K562 (cell line): Measurements from ENCODE around the gene SLX4IP. TPM values are rescaled to one million over a fixed set of nuclear protein-coding genes. Genes with fewer than 3 reads are reported as not detected.
A peak's percentile ranks its signal among the peaks of the same experiment; 100 is the strongest.

Experiments used
- ATAC-seq: fragments of 200-7000 bp; cut with Tn5 transposase; 3 replicates; pipeline ENCODE4 v1.9.1; 2020; ENCODE audit warnings: moderate library complexity
- BruUV-seq: library from RNA; stranded (reverse); fragments of 400-500 nt; replicated peaks from 2 replicates; lab custom pipeline; 2021; lab: Mats Ljungman, UMichigan
- CTCF ChIA-PET: fragments of 300-600 bp; formaldehyde crosslinking; extraction: SDS; loops from one replicate; lab custom pipeline; 2021; ENCODE audit warnings: low intra/inter-chr PET ratio; lab: Yijun Ruan, JAX
- POLR2A ChIA-PET: fragments of 300-600, 350-650 bp; sonication (Branson Sonifier 250); formaldehyde crosslinking; extraction: SDS; loops from one replicate; lab custom pipeline; 2021; ENCODE audit warnings: antibody characterized with exemption, inconsistent platforms; lab: Yijun Ruan, JAX
- DNase-seq, 4 experiments: peaks; one replicate each; pipeline versions ENCODE4 v3.0.0 to v3.0.0-alpha.2; 2011 to 2018; ENCODE audit warnings: low spot score in 3 of 4, mixed read lengths in 3 of 4; ENCODE audit errors: extremely low read depth in 1 of 4
- FAIRE-seq: peaks from 2 replicates; lab custom pipeline; 2011; peaks lifted over from hg19 to GRCh38; lab: Jason Lieb, UNC
- H2AFZ ChIP-seq: 2 replicates; pipeline ENCODE4 v1.6.0; 2011; ENCODE audit warnings: low read depth, low read length, control low read depth, inconsistent platforms
- H3K27ac ChIP-seq: fragments of 200-600 bp; 3 replicates; pipeline ENCODE4 v1.8.0; 2011; ENCODE audit warnings: low read depth, mild to moderate bottlenecking, control low read depth, inconsistent platforms, low read length, moderate library complexity, mixed read lengths; ENCODE audit errors: extremely low read depth
- H3K27me3 ChIP-seq, 2 experiments: fragments of 300-600 bp in 1 of 2; 2 replicates in 1 of 2; 3 replicates in 1 of 2; pipeline versions ENCODE4 v1.6.0 to v1.8.0; 2011; ENCODE audit warnings: inconsistent platforms in 2 of 2, low read length in 2 of 2, mild to moderate bottlenecking in 1 of 2, mixed read lengths in 1 of 2, moderate library complexity in 1 of 2; ENCODE audit not compliant: control insufficient read depth in 2 of 2, insufficient read depth in 2 of 2
- H3K36me3 ChIP-seq: fragments of 300-600 bp; 3 replicates; pipeline ENCODE4 v1.8.0; 2011; ENCODE audit warnings: mild to moderate bottlenecking, low read length, inconsistent platforms; ENCODE audit not compliant: control insufficient read depth, insufficient read depth
- H3K4me1 ChIP-seq, 2 experiments: fragments of 200-600 bp in 1 of 2; replicated peaks in 1 of 2; 2 replicates in 1 of 2; 3 replicates in 1 of 2; pipeline versions ENCODE4 v1.5.1 to v1.8.0; 2011; ENCODE audit warnings: inconsistent platforms in 2 of 2, low read length in 2 of 2, mild to moderate bottlenecking in 1 of 2, mixed read lengths in 1 of 2, moderate library complexity in 1 of 2; ENCODE audit not compliant: control insufficient read depth in 2 of 2, insufficient read depth in 2 of 2
- H3K4me2 ChIP-seq: 2 replicates; pipeline ENCODE4 v1.6.1; 2011; ENCODE audit warnings: low read length, control low read depth, inconsistent platforms, mixed read lengths; ENCODE audit not compliant: insufficient read depth
- H3K4me3 ChIP-seq: fragments of 200-600 bp; sonication (generic), shearing (Covaris generic); 2 replicates; pipeline ENCODE4 v1.5.1; 2016; ENCODE audit warnings: control low read depth, inconsistent platforms
- H3K79me2 ChIP-seq: fragments of 200-600 bp; 3 replicates; pipeline ENCODE4 v1.8.0; 2011; ENCODE audit warnings: low read length, inconsistent platforms; ENCODE audit not compliant: control insufficient read depth, insufficient read depth
- H3K9ac ChIP-seq, 2 experiments: 2 replicates each; pipeline versions ENCODE4 v1.6.0 to v1.6.1; 2011; ENCODE audit warnings: low read depth in 2 of 2, low read length in 2 of 2, control low read depth in 1 of 2, inconsistent platforms in 1 of 2, mild to moderate bottlenecking in 1 of 2, mixed read lengths in 1 of 2; ENCODE audit not compliant: insufficient read depth in 1 of 2
- H3K9me1 ChIP-seq: one replicate; pipeline ENCODE4 v1.6.0; 2011; ENCODE audit warnings: inconsistent platforms, mild to moderate bottlenecking, low read length, moderate library complexity; ENCODE audit not compliant: control insufficient read depth, insufficient read depth
- H3K9me3 ChIP-seq: replicated peaks from 2 replicates; pipeline ENCODE4 v1.5.1; 2011; ENCODE audit warnings: low read depth, low read length, inconsistent platforms; ENCODE audit not compliant: control insufficient read depth, insufficient read depth
- H4K20me1 ChIP-seq: replicated peaks from 2 replicates; pipeline ENCODE4 v1.6.1; 2011; ENCODE audit warnings: low read length, inconsistent platforms, mixed read lengths; ENCODE audit not compliant: control insufficient read depth, insufficient read depth
- BHLHE40 ChIP-seq: IDR thresholded peaks from 2 replicates; pipeline ENCODE4 v1.6.1; 2011; ENCODE audit warnings: low read length, improper control_type of control experiment
- CHD4 ChIP-seq: fragments of 200-600 bp; sonication (generic); IDR thresholded peaks from 3 replicates; pipeline ENCODE4 v1.6.1; 2012; ENCODE audit warnings: low read depth, mild to moderate bottlenecking, mixed read lengths, low read length, inconsistent platforms; ENCODE audit not compliant: insufficient read depth, insufficient replicate concordance, poor library complexity, severe bottlenecking
- JUN ChIP-seq, 2 experiments: sonication (generic) in 1 of 2; formaldehyde crosslinking in 1 of 2; IDR thresholded peaks; 2 replicates each; pipeline versions ENCODE4 v1.6.1 to v1.8.0; 2012 to 2022; ENCODE audit warnings: borderline replicate concordance in 2 of 2, mild to moderate bottlenecking in 2 of 2, improper control_type of control experiment in 1 of 2, low read depth in 1 of 2, low read length in 1 of 2, missing genetic modification reagents in 1 of 2
- JUND ChIP-seq, 2 experiments: IDR thresholded peaks; 2 replicates in 1 of 2; 3 replicates in 1 of 2; pipeline ENCODE4 v1.6.1; 2011; ENCODE audit warnings: borderline replicate concordance in 2 of 2, low read depth in 2 of 2, low read length in 2 of 2, improper control_type of control experiment in 1 of 2, missing biosample characterization in 1 of 2, missing genetic modification characterization in 1 of 2, missing genetic modification reagents in 1 of 2
- MAFG ChIP-seq: fragments of 450-650 bp; conservative IDR thresholded peaks from 2 replicates; pipeline ENCODE4 v1.6.1; 2016; ENCODE audit warnings: missing genetic modification characterization, missing compliant biosample characterization
- MIER1 ChIP-seq: fragments of 450-650 bp; IDR thresholded peaks from 2 replicates; pipeline ENCODE4 v1.6.1; 2016; ENCODE audit warnings: antibody characterized with exemption, mild to moderate bottlenecking, low read depth
- PHF21A ChIP-seq: fragments of 450-650 bp; IDR thresholded peaks from 2 replicates; pipeline ENCODE4 v1.6.1; 2017; ENCODE audit warnings: low read depth, borderline replicate concordance
- POLR2AphosphoS2 ChIP-seq: IDR thresholded peaks from 2 replicates; pipeline ENCODE4 v1.6.1; 2012; ENCODE audit warnings: low read length, improper control_type of control experiment
- RFX7 ChIP-seq: fragments of 250-450 bp; sonication (Bioruptor Pico); IDR thresholded peaks from 2 replicates; pipeline ENCODE4 v1.5.1; 2021; ENCODE audit warnings: mild to moderate bottlenecking
- WGBS: fragments of 100-300 bp; shearing (Covaris generic); methylation state at CpG from one replicate; pipeline ENCODE4 v1.1.6; 2016; ENCODE audit warnings: low coverage, mixed read lengths; ENCODE audit not compliant: insufficient coverage; ENCODE audit errors: missing lambda C conversion rate; 5-methylcytosine and 5-hydroxymethylcytosine counted together
- in situ Hi-C: fragments of 300-500 bp; cut with MboI; formaldehyde crosslinking; loops from 4 replicates; pipeline ENCODE4 v1.15.0; 2018; ENCODE audit warnings: inconsistent platforms, mixed read lengths
- intact Hi-C: fragments of 100-400 bp; cut with micrococcal nuclease; formaldehyde crosslinking; loops from 2 replicates; pipeline ENCODE4 v1.14.2; 2022
- polyA plus RNA-seq, 8 experiments: library from polyadenylated mRNA; depleted of rRNA in 4 of 8; stranded (reverse) in 5 of 8; unstranded in 3 of 8; fragments of >200 nt; fragmentation: Nextera tagmentation in 2 of 8; fragmentation: Illumina TruSeq in 1 of 8; extraction: Ambion mirVana in 2 of 8; extraction: Trizol in 1 of 8; gene quantifications; 2 replicates each; pipeline versions ENCODE4 v1.2.1 to v1.2.3, GENCODE V29; 2011 to 2014; ENCODE audit warnings: inconsistent platforms in 1 of 8, missing spikeins in 1 of 8
- total RNA-seq, 7 experiments: library from RNA; depleted of rRNA in 6 of 7; stranded (reverse); fragments of >200 nt in 6 of 7; fragmentation: Illumina TruSeq in 2 of 7; extraction: Trizol in 2 of 7; gene quantifications; 2 replicates each; pipeline versions ENCODE4 v1.2.1 to v1.2.3, GENCODE V29; 2011 to 2021; ENCODE audit warnings: low replicate concordance in 1 of 7
- TF ChIP-seq, protein P1 (sequence below), 2 experiments: fragments of 450-650 bp in 1 of 2; sonication (generic) in 1 of 2; formaldehyde crosslinking in 1 of 2; IDR thresholded peaks in 1 of 2; conservative IDR thresholded peaks in 1 of 2; 2 replicates each; pipeline versions ENCODE4 v1.6.1 to v1.8.1; 2016 to 2023; ENCODE audit warnings: mild to moderate bottlenecking in 2 of 2, moderate library complexity in 2 of 2, inconsistent platforms in 1 of 2, missing genetic modification reagents in 1 of 2
- TF ChIP-seq, protein P2 (sequence below): sonication (generic); IDR thresholded peaks from 2 replicates; pipeline ENCODE4 v1.6.1; 2016
- TF ChIP-seq, protein P3 (sequence below): sonication (generic); formaldehyde crosslinking; IDR thresholded peaks from 2 replicates; pipeline ENCODE4 v1.8.0; 2023; ENCODE audit warnings: mild to moderate bottlenecking, missing genetic modification reagents

The SLX4IP gene
- total and polyA plus RNA-seq, 9 of the 15 experiments (the other 6 are each of a cell fraction or from before 2014, with no cell fraction given) = 1.5 to 5.9 (median 3.5) TPM

DNA sequence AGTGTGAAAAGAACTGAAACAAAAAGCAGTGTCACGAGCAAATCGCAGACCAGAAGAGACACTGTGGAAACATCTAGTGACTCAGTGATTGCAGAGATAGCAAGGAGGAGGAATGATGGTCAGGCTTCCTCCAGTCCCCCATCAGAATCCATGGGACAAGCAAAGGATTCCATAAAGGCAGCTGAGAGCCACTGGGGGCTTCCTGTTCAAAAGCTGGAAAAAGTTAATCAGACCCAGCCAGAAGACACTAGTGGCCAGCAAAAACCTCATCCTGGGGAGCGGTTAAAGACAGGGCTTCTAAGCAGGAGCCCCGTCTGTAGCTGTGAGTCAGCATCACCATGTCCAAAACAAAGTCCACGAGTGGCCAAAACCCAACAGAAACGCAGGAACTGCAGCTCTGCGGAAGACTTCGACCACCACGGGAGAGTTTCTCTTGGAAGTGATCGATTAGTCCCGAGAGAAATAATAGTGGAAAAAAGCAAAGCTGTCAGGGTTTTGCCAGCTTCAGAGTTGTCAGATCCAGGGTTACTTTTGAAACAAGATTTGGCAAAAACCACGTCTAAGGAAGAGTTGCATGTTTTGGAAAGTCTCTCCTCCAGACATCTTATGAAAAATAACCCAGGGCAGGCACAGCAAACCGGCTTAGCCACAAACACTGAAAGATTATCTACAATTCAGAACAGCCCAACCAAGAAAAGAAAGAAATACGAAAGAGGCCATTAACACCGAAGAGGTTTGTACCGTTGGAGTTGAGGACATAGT, 187.7 kb downstream of the SLX4IP start:
- Histone ChIP-seq H3K9me1 (no peaks in the 10 kb centered on the region), H3K27me3 (no peaks in the 10 kb centered on the region), H3K79me2 (no peaks in the 10 kb centered on the region), H3K9ac (no peak overlapping the region), H3K36me3 (no peaks in the 10 kb centered on the region), H3K4me2 (no peak overlapping the region; the same call in 1 of the 2 replicates), H2AFZ (no peak overlapping the region), H3K4me3 (no peak overlapping the region), H3K4me1 (no peaks in the 10 kb centered on the region), H3K27ac (no peak overlapping the region), H3K9me3 (no peaks in the 10 kb centered on the region), H4K20me1 (no peaks in the 10 kb centered on the region)
- ChIA-PET CTCF (no interaction called here), POLR2A (interaction anchor here (0.9 kb wide), 1 partner anchor 13 kb away, joined by 3 read pairs; no protein-coding TSS in a partner anchor)
- ATAC-seq = no peak
- in situ Hi-C loops = no loop called here
- FAIRE-seq = no peak
- WGBS = 58% methylated on average over 13 of the region's 16 CpGs
- peak in 1 of 4 experiments; percentile 8 for DNase-seq
- intact Hi-C loops = no loop called here
- no TSS peak for BruUV-seq
- TF ChIP-seq MIER1 (no peak), BHLHE40 (0 out of 2 replicates have a peak, but pooled peaks have one; percentile 28), JUN (IDR thresholded peaks at IDR 0.05; ENCODE audit: borderline replicate concordance, low read depth, low read length) (0 out of 2 replicates have a peak, but pooled peaks have one; percentile 26), JUN (CRISPR knock-in tag; IDR thresholded peaks at IDR 0.05; ENCODE audit: borderline replicate concordance) (no peak), PHF21A (no peak), MAFG (tag) (0 out of 2 replicates have a peak, but pooled peaks have one; percentile 21), RFX7 (CRISPR knock-in tag) (no peak), CHD4 (no peak), POLR2AphosphoS2 (no peak), JUND (IDR thresholded peaks at IDR 0.05; ENCODE audit: borderline replicate concordance, low read depth, low read length) (peak; percentile 68; the same call in 1 of the 2 replicates), JUND (tag; IDR thresholded peaks at IDR 0.05; ENCODE audit: borderline replicate concordance, low read depth, low read length) (peak; percentile 67; the same call in 2 of the 3 replicates)
- TF ChIP-seq, protein P1, sequence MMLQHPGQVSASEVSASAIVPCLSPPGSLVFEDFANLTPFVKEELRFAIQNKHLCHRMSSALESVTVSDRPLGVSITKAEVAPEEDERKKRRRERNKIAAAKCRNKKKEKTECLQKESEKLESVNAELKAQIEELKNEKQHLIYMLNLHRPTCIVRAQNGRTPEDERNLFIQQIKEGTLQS (IDR thresholded peaks at IDR 0.05) = peak; percentile 29; the same call in 1 of the 2 replicates
- TF ChIP-seq, protein P1 (CRISPR knock-in tag; conservative IDR thresholded peaks at IDR 0.05) = no peak
- TF ChIP-seq, protein P2, sequence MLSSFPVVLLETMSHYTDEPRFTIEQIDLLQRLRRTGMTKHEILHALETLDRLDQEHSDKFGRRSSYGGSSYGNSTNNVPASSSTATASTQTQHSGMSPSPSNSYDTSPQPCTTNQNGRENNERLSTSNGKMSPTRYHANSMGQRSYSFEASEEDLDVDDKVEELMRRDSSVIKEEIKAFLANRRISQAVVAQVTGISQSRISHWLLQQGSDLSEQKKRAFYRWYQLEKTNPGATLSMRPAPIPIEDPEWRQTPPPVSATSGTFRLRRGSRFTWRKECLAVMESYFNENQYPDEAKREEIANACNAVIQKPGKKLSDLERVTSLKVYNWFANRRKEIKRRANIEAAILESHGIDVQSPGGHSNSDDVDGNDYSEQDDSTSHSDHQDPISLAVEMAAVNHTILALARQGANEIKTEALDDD = no peak
- TF ChIP-seq, protein P3, sequence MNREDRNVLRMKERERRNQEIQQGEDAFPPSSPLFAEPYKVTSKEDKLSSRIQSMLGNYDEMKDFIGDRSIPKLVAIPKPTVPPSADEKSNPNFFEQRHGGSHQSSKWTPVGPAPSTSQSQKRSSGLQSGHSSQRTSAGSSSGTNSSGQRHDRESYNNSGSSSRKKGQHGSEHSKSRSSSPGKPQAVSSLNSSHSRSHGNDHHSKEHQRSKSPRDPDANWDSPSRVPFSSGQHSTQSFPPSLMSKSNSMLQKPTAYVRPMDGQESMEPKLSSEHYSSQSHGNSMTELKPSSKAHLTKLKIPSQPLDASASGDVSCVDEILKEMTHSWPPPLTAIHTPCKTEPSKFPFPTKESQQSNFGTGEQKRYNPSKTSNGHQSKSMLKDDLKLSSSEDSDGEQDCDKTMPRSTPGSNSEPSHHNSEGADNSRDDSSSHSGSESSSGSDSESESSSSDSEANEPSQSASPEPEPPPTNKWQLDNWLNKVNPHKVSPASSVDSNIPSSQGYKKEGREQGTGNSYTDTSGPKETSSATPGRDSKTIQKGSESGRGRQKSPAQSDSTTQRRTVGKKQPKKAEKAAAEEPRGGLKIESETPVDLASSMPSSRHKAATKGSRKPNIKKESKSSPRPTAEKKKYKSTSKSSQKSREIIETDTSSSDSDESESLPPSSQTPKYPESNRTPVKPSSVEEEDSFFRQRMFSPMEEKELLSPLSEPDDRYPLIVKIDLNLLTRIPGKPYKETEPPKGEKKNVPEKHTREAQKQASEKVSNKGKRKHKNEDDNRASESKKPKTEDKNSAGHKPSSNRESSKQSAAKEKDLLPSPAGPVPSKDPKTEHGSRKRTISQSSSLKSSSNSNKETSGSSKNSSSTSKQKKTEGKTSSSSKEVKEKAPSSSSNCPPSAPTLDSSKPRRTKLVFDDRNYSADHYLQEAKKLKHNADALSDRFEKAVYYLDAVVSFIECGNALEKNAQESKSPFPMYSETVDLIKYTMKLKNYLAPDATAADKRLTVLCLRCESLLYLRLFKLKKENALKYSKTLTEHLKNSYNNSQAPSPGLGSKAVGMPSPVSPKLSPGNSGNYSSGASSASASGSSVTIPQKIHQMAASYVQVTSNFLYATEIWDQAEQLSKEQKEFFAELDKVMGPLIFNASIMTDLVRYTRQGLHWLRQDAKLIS (CRISPR knock-in tag) = no peak
